HG02588 (cell line): ENCODE results near the gene NGLY1.

Source experiments
- ATAC-seq: cut with Tn5 transposase; IDR thresholded peaks from one replicate; pipeline ENCODE4 v1.9.1; 2021; ENCODE audit warnings: mild to moderate bottlenecking, moderate library complexity; ENCODE audit not compliant: unreplicated experiment

Gene NGLY1

DNA sequence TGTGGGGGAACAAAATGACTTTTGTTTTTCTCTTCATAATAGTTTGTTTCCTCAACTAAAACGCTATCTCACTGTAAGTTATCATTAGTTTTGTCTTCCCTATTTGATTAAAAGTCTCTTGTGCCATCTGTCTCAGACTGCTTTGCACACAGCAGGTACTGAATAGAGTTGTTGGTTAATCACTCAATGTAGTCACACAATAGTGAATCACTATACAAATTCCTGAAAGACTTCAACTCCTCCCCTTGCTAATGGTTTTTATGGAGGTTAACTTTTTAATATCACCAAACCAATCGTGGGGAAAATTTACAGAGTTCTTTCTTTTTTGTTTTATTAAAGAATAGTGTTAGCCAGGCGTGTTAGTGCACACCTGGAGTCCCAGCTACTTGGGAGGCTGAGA, 2.6 kb upstream of the NGLY1 start:
- no peak for ATAC-seq

DNA sequence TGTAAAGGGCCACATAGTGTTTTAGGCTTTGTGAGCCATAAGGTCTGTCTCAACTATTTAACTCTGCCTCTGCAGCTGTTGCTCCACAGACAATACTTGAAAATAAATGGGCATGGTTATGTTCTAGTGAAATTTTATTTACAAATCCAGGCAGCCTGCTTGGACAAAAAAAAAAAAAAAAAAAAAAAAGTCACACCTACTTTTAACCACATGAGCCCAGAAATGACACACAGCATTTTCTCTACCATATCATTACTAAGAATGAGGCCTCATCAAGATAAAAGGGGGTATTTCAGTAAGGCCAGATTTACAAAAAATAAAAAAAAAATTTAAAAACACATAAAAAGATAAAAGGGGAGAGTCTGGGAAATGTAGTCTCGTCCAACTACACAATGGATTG, 1.7 kb upstream of the NGLY1 start:
- ATAC-seq = no peak

DNA sequence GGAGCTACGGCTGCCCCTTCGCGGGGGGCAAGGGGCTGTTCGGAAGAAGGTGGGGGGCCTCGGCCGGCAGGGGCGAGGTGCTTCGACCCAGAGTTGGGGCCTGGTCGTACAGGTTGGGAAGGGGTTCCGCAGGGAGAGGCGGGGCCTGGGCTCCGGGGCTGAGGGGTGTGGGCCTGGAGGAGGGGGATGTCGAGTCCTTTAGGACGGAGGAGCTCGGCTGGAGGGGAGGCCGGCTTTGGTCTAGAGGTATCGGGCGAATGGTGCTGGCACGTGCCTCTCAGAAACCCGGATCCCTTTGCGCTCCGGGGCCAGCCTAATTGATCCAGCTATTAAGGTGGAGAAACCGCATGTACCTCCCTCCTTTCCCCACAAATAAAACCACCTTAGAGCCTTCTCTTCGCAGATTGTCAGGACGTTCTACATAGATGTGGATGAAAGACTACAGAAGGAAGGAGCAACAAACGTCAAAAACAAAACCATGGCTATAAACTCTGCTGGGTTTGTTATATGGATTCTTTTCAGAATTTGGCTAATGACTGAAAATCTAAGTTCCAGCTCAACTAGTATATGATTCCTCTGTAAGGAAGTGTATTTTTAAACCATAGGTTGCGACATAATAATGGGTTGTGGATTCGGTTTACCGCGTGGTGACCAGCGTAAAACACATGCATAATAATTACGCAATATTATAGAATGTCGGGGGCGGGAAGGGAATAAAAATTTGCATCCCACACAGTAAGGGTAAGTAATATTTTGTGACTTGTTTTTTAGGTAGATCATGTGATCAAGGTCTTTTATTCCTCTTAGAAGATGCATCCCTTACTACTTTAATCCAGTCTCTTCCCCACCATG, 644 bp upstream of the NGLY1 start:
- peak; percentile 27 for ATAC-seq

DNA sequence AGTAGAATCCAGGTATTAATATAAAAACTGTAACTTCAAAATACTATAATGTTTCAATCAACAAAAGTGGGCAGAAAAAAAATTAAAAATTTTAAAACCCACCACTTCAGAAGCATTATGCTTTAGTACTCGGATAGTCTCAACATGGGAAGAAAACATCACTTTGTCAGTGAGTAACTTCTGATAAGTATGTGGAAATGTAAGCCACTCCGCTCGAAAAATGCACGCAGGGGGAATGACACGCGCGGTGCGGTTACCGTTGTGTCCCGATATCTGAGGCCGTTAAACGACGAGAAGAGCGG, 656 bp downstream of the NGLY1 start:
- no peak for ATAC-seq

DNA sequence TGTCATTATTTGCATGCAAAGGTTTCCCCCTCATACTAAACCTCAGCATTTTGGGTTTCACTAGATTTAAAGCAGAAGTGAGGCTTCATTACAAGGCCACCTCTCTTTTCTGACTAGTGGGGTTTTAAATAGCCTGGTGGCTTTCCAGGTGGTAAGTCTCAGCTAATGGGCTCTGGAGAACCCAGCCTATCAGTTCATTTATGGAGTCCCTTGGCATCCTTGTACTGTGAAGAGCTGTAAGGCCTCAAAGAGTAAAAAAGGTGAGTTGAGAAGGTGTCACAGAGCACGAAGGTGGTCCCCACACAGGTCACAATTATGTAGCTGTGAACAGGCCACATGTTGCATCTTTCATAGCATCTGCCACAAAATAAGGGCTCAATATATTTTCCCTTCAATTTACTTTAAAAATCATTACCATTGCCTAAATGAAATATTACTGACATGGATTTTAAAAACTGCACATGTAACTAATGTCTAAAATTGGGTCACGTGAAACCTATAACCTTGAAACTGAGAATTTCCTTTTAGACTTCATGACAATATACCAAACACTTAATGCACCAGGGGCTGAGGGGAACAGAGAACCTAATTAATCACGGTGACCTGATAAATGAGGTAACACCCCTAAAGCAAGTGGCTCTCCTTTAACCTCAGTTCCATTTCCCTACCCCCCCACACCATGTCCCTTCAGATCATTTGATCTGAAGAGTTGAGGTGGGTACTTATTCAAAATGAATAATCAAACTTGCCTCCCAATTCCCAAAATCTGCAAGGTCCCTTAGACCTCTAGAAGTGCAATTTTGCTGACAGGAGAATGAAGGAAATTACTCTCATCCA, 1.3 kb downstream of the NGLY1 start:
- ATAC-seq = peak; percentile 50

DNA sequence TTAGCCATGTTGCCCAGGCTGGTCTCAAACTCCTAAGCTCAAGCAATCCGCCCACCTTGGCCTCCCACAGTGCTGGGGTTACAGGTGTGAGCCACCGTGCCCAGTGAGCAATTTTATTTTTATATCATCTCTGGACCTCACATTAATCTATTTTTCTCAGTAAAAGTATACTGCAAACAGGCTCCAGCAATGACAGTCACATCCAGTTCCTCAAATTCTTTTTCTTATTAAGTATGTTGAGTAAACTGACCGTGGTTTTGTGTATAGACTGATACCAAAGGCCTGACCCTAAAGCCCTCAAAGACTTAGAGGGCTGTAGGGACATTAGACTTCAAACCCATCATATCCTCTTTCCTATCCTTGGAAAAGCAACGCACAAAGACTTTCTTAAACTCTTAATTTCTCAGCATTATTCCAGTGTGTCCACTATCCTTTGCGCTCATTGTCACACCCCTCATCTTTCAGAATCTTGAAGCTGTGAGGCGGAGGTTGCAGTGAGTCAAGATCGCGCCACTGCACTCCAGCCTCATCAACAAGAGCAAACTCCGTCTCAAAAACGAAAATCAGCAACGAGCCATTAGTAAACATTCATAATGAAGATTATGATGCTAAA, 2.0 kb downstream of the NGLY1 start:
- no peak for ATAC-seq

DNA sequence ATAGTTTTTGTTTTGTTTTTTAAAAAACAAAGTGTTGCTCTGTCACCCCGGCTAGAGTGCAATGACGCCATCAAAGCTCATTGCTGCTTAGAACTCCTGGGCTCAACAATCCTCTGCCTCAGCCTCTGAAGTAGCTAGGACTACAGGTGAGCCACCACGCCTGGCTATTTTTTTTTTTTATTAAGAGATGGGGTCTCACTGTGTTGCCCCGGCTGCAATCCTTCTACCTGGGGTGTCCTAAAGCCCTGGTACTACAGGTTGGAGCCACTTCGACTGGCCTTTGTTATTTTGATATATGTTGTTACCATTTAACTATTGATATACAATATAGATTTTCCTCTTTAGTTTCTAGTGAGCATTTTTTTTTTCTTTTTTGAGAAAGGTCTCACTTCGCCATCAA, 2.6 kb downstream of the NGLY1 start:
- ATAC-seq = no peak

DNA sequence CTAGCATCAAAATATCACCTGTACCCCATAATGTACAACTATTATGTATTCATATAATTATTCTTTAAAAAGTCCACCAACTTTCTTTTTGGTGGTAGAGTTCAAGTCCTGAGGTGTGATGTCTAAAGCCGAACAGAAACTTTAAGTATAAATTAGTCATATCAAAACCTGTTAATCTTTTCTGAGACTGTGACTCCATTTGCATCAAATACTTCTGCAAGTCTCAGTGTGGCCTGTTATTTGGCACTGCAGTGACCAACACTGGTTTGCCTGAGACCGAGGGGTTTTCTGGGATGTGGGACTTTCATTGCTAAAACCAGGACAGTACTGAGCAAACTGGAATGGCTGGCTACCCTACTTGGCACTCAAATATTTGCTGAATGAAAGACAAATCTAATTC, 7.3 kb downstream of the NGLY1 start:
- ATAC-seq = peak; percentile 70

DNA sequence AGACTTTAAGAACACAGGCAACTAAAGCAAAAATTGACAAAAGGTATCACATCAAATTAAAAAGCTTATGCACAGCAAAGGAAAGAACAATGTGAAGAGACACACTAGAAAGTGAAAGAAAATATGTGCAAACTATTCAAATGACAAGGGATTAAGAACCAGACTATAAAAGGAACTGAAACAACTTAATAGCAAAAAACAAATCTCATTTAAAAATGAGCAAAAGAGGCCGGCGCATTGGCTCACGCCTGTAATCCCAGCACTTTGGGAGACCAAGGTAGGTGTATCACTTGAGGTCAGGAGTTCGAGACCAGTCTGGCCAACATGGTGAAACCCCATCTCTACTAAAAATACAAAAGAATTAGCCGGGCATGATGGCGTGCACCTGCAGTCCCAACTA, 14.4 kb downstream of the NGLY1 start:
- peak; percentile 80 for ATAC-seq

DNA sequence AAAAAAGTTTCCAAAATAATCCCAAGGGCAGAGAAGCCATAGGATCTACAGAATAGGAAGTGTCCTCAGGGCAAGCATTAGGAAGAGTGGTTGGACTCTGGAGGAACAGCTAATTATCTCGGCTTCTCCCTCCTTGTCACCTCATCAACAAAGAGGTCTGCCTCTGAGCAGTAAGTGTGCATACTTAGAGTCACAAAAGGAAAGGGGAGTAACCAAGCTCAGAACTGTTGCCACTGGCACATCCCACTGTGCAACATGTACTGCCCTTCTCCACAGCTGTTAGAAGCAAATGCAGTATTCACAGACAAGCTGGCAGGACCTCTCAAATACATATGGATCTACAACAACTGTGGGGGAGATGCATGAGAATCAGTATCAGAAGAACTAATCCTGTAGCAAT, 31.5 kb downstream of the NGLY1 start:
- ATAC-seq = no peak

DNA sequence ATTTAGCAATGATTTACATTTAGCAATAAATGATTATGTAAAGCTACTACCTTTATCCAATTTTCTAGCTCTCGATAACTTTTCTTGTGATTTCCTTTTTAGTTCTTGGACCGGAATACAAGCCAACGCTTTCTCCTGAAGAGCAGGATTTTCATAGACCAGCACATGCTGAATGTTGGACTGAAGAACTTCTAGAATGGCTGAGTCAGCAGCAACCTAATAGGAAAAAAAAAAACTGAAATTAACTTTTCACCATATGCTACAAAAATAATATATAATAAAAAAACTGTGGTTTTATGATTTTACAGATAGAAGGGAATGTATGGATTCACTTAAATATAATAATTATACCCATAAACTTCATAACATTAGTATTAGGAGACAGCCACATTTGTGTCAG, 32.2 kb downstream of the NGLY1 start:
- ATAC-seq = no peak

DNA sequence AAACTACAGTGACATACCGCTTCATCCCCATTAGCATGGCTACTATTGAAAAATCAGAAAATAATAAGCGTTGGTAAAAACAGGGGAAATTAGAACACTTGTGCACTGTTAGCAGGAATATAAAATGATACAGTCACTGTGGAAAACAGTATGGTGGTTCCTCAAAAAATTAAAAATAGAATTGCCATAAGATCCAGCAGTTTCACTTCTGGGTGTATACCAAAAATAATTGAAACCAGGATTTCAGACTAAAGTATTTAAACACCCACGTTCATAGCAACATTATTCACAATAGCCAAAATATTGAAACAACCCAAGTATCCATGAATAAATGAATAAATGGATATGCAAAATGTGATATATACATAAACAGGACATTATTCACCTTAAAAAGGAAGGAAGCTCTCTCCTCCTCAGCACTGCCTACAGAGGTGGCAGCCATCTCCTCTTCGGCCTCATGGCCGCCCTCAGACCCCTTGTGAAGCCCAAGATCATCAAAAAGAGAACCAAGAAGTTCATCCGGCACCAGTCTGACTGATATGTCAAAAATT, 34.1 kb downstream of the NGLY1 start:
- ATAC-seq = no peak

DNA sequence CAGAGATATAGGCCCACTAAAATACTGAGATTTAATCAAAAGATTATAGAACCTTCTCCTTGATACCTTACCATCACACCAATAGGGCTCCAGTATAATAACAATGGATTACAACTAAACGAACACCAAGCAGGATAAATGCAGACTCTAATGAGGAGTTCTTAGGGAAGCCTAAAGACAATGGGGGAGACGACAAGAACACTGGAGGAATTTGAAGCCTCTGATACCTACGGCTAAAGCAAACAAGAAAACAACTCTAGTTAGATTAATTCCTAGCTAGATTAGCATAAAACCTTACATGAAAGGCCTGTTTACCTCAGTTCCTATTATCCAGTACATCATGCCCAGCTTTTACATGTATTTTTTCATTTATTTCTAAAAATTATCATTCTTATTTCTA, 35.1 kb downstream of the NGLY1 start:
- no peak for ATAC-seq

DNA sequence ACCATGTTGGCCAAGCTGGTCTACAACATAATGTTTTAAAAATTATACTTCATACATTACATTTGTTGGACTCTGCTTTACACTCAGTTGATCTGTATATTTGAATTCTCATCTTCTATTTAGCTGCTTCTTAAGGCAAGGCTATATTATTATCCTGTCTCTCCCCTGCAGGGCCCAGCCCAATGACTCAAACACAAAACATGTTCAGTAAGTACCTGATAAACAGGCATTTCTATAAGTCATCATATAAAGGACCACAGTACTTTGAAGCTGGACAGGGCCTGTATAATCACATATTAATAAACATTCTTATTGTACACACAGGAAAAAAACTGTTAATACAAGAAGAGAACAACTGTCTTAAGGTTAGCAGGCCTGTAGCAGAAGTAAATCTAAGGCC, 36.2 kb downstream of the NGLY1 start:
- no peak for ATAC-seq

DNA sequence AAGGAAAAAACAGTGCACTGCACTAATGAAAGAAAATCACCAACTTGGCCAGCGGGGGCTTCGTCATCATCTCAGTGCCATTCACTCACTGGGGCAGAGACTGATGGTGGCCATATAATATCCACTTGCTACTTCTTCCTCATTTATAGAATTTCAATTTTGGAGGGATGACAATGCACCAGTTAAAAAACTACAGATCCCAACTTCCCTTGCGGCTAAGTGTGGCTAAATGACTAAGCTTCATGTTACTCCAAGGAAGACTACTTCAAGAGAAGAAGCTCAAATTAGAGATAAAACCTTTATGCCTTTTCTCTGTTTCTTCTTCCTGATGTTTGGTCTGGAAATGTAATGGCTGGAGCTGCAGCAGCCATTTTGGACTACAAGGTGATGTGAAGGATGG, 38.8 kb downstream of the NGLY1 start:
- no peak for ATAC-seq

DNA sequence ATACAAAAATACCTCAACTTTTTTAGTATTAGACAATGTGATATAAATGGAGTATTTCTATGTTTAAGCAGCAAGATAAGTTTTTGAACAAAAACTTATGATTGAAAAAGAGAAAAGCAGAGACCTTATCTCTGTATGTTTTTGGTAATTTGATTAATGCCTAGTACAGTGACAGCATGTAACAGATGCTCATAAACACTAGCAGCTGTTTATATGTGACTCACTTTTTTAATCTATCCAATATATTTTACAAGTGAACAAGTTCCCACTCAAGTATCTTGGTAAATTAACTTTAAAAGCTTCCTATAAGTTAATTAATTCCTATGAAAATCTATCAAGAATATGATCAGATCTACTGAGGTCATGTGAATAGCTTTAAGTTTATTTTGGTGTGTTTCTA, 55.1 kb downstream of the NGLY1 start:
- no peak for ATAC-seq

DNA sequence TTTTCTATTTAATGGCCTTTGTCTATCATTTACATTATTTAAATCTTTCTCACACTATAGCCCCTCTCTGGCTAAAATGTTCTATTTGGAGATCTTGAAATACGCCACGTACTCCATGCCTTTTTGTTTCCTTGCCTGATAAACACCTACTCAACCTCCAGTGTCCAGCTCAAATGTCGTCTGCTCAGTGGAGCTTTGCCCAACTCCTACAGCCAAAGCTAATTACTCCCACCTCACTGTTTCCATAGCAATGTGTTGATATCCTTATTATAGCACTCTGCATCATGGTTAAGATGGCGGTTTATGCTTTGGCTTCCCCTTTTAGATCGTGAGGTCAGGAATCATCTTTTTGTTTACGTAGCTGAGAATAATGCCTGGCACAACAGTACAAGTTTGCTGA, 55.9 kb downstream of the NGLY1 start:
- no peak for ATAC-seq

DNA sequence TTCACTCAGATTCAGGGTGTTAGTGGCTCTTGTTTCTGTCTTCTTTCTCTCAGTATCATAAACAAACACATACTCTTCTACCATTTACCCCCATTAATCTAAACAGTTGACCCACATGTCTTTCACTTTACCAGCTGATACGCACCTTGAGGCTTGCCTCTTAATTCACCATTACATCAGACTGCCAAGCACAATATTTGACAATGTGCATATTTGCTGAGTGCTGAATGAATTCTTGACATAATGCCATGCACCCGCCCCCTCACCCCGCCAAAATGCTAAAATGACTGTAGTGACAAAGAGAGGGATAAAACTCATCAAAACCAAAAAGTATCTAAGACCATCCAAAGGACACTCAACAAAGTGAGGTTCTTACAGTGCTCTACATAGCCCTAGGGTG, 57.4 kb downstream of the NGLY1 start:
- no peak for ATAC-seq

DNA sequence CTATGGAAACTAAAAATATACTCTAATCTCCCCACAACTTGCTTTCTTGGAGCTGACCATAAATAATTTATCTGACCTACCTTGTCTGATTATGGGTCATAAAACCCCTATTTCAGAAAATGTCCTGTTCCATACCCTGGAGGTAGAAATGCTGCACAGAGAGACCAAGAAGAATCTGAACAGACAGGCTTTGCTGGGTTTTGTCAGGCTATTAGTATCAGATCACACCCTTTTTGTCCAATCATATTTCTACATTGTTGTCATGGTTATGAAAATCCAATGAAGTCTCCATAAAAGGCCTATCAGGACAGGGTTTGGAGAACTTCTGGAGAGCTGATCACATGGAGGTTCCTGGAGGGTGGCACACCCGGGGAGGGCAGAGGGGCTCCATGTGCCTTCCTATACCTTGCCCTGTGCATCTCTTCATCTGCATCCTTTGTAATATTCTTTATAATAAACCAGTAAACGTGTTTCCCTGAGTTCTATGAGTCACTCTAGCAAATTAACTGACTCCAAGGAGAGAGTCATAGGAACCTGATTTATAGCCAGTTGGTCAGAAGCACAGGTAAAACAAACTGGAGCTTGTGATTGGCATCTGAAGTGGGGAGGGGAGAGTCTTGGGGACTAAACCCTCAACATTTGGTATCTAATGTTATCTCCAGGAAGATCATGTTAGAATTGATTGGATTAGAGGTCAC, 58.1 kb downstream of the NGLY1 start:
- ATAC-seq = no peak

DNA sequence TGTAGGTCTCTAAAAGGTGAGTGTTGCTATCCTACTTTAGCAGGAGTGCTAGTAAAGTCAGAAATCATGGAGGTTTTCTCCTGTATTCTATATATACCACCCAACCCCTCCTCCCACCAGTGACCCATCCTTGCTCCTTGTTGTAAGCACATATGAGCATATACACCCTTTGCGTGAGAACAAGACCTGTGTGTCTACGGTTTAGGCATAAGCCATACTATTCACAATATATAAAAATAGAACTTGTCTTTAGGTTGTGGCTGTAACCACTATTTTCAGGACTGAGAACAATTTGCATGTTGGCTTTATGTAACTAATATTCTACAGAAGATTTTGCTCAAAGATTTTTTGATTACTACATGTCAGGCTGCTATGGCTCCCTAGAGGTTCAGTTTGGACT, 59.4 kb downstream of the NGLY1 start:
- ATAC-seq = no peak

DNA sequence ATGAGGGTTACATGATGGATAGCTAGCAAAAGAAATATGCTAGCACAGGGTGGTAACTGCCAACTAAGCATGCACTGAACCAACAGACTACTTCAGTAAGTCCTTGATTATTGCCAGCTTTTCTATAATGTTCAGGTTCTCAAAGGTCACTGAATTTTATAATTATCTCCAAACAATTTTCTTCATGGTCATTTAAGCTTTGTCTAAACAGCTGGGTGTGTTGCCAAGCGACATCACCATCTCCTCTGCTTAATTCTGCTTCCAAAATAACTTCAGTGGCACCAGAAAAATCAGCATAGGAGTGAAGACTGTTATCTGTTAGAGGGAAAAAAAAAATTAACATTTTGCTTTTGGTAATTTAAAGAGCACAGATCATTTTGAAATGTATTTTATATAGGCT, 63.9 kb downstream of the NGLY1 start:
- no peak for ATAC-seq
